ENCODE results near the gene ZC3H10.

- TF ChIP-seq CTCF (IDR thresholded peaks at IDR 0.05; ENCODE audit: insufficient read depth, low read length, poor library complexity, severe bottlenecking) (no peak), EZH2phosphoT487 (conservative IDR thresholded peaks at IDR 0.05; ENCODE audit: low read length) (no peak)
Observed at GRCh38 chr12:56103823-56104108, 14.3 kb upstream of the ZC3H10 start.
